ENCODE results near the gene ZNF789.
"Not testable (repeated sequence)": the region's sequence is repeated elsewhere in the genome, so short reads cannot be mapped to it uniquely, and the experiment has no call there.

Gene ZNF789

DNA sequence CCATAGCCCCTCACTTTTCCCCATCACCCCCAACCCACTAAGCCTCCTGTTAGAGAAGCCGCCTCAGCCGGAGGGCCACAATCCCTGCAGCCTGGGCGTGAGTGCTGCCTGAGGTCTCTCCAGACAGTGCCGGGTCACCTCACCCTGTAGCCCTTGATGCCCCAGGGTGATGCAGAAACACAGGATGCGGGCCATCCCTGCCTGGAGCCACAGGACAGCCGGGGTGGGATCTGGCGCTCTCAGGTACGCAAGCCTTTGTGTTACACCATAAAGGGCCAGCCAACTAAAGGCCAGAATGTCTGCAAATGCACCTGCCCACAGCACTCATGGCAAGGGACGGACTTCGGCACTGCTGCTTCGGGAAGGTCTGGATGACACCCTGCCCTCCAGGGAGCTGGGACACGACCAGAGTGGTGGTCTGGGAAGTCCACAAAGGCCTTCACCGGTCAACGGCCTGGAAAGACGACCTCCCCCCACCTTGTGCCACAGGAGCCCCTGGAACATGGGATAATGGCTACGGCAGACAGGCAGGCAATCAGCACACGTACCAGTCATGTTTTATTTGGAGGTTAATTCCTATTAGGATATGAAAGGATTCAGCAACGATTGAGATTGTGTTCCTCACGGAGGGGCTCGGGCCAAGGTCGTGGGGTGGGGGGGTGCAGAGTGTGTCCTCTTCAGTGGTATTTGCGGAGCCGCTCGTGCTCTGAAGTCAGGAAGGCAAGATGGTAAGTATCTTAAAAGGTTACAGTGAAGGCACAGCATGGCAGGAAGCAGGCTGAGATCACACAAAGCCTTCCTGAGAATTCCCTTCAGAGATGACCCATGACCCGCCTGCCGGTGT is 14.8 kb upstream of the ZNF789 start:
- no peak for DNase-seq (ENCODE audit: low read depth)

DNA sequence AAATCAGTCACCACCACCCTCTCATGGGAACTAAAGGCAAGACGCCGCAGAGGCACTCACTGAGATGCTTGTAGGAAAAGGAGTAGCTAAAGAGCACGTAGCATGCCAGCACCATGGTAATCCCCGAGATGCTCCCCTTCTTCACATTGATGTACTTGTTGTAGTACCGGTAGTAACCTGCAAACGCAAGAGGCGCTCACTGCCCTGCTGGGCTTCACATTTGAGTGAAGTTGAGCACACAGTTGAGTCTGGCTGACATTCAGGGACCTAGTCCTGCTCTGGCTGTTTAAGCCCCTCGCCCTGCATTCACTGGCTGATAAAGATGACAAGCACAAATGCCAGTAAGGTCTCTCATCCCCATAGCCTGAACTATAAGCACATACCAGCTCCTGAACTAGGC is 13.6 kb upstream of the ZNF789 start:
- no peak for DNase-seq (ENCODE audit: low read depth)

DNA sequence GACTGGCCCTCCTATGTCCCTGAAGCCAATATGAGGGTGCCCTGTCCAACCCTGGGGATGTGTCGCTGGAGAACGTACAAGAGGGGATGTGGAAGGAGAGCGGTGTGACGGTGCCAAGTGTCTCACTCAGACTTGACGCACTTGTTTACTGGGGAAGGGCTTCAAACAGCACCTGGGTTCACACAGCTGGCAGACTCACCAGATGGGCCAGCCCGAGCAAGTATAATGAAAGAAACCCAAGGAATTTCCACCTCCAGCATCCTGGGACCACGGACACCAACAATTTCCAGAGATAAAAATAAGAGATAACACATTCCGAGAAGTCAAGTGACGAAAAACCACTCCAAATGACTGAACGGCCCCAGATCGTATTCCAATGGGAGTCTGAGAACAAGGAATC is 12.0 kb upstream of the ZNF789 start:
- no peak for DNase-seq (ENCODE audit: low read depth)

GRCh38 chr7:99461221-99461620 is 11.5 kb upstream of the ZNF789 start:
- DNase-seq (ENCODE audit: low read depth): no peak

- DNase-seq (ENCODE audit: low read depth): no peak
These were observed 7.3 kb upstream of the ZNF789 start for GRCh38 chr7:99465421-99465768.

DNA sequence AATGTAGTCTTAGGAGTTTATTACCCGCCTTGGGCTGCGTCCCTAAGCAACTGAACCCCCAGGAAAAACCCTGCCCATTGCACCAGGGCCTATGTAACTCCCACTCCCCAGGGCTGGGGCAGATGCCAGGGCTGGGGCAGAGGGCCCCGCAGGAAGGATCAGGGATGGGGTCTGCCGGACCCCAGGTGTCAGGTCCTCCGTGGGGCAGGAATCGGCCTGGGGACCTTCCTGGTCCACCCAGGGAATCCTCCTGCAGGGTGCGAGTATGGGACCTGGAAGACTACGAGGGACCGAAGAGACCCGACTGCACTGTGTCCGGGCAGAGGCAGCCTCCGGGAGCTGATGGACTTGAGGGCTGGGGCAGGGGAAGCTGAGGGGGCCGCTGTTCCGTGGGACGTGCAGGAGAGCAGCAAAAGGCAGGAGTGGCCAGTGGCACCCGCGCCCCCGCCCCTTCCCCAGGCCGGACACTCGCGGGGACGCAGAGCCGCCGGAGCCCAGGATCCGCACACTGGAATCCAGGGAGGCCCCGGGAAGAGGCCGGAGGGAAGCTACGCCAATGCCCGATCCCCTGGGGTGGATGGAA is 4.3 kb upstream of the ZNF789 start:
- DNase-seq (ENCODE audit: low read depth): no peak

GRCh38 chr7:99469381-99470065 is 3.2 kb upstream of the ZNF789 start:
- no peak for DNase-seq (ENCODE audit: low read depth)

GRCh38 chr7:99473315-99473596 is 566 bp downstream of the ZNF789 start:
- no peak for DNase-seq (ENCODE audit: low read depth)

- no peak for DNase-seq (ENCODE audit: low read depth)
These were observed 3.4 kb downstream of the ZNF789 start for GRCh38 chr7:99476107-99476506.

- no peak for DNase-seq (ENCODE audit: low read depth)
These were observed 6.1 kb downstream of the ZNF789 start for GRCh38 chr7:99478464-99479440.

- DNase-seq (ENCODE audit: low read depth): no peak
These were observed 12.4 kb downstream of the ZNF789 start for GRCh38 chr7:99485094-99485493.

- no peak for DNase-seq (ENCODE audit: low read depth)
These were observed 16.5 kb downstream of the ZNF789 start for GRCh38 chr7:99489235-99489634.

- no peak for DNase-seq (ENCODE audit: low read depth)
These were observed 18.2 kb downstream of the ZNF789 start for GRCh38 chr7:99490878-99491277.

- no peak for DNase-seq (ENCODE audit: low read depth)
These were observed 21.1 kb downstream of the ZNF789 start for GRCh38 chr7:99493823-99494222.

GRCh38 chr7:99497766-99498545 is 25.3 kb downstream of the ZNF789 start:
- DNase-seq (ENCODE audit: low read depth): no peak

GRCh38 chr7:99498546-99498944 is 25.9 kb downstream of the ZNF789 start:
- no peak for DNase-seq (ENCODE audit: low read depth)

DNA sequence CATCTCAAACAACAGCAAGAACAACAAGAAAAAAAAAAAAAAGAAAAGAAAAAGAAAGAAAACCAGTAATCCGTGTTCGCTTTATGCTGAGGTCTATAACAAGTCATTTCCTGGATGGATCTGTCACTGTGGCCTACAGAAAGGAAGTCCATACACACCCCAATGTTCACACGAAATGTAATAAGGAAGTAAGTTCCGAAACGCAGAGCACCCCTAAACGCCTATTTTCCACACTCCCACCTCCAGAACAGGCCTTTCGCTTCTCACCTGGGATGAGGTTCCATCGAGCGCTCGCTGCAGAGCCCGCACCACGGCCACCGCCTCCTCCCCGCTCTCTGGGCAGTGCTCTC is 26.7 kb downstream of the ZNF789 start:
- no peak for DNase-seq (ENCODE audit: low read depth)

DNA sequence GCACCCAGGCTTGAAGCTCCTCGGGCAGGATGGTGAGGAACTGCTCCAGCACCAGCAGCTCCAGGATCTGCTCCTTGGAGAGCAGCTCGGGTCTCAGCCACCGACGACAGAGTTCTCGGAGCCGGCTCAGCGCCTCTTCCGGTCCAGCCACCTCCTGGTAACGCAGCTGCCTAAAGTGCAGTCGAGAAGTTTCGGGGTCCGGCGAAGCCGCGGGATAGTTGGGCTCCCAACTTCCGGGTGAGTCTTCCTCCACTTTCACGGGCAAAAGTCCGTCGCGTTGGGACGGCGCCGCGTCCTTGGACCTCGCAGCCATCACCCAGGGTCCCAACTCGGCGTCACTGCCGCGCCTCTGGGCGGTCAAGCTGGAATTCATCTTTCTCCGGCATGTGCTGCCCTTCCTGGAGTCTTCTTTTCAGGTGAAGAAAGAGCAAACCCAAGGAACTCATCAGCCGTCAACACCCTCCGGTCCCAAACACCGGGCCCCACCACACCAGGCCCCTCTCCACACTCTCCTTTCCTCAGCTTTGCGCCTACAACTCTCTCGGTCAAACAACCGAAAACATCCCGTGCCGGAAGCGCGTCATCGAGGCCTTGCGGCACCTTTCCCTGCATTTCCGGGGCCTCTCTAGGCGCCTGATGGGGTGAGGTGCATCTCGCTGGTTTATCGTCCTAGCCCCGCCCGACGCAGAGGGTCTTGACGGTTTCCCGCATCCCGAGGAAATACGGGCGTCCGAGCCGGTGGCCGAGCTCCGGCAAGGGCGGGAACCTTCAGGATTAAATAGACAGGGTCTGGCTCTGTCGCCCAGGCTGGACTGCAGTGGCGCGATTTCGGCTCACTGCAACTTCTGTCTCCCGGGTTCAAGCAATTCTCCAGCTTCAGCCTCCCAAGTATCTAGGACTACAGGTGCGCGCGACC is 27.3 kb downstream of the ZNF789 start, which contains the start of gene ZNF394:
Gene ZNF394 (minus strand): TSS at position 561 of the 916 bp plus-strand sequence. CDS start 188 bp downstream, at position 373.
- DNase-seq (ENCODE audit: low read depth): peak; percentile 85

- DNase-seq (ENCODE audit: low read depth): no peak
These were observed 27.9 kb downstream of the ZNF789 start for GRCh38 chr7:99500637-99501009.

DNA sequence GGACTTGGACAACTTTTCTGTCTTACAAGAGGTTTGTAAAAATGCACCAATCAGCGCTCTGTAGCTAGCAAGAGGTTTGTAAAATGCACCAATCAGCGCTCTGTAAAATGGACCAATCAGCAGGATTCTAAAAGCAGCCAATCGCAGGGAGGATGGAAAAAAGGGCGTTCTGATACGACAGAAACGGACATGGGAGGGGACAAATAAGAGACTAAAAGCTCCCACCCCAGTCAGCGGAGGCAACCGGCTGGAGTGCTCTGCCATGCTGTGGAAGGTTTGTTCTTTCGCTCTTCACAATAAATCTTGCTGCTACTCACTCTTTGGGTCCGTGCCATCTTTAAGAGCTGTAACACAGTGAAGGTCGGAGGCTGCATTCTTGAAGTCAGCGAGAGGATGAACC is 28.5 kb downstream of the ZNF789 start:
- DNase-seq (ENCODE audit: low read depth): not testable (repeated sequence)

- no peak for DNase-seq (ENCODE audit: low read depth)
These were observed 31.6 kb downstream of the ZNF789 start for GRCh38 chr7:99504281-99504602.
